GM10248 (cell line): Measurements from ENCODE around the gene FAM53A.

Source experiments
- CTCF ChIA-PET: fragments of 300-600 bp; sonication (Branson Sonifier 250); formaldehyde crosslinking; extraction: SDS; loops from one replicate; lab custom pipeline; 2021; ENCODE audit warnings: antibody characterized with exemption; lab: Yijun Ruan, JAX
- POLR2A ChIA-PET: fragments of 350-650 bp; sonication (Branson Sonifier 250); formaldehyde crosslinking; extraction: SDS; loops from one replicate; lab custom pipeline; 2020; ENCODE audit warnings: antibody characterized with exemption; lab: Yijun Ruan, JAX
- DNase-seq: peaks from one replicate; pipeline ENCODE4 v3.0.0; 2012; ENCODE audit errors: extremely low spot score
- TF ChIP-seq, protein P1 (sequence below): IDR thresholded peaks from 2 replicates; pipeline ENCODE4 v1.5.1; 2012; ENCODE audit warnings: mild to moderate bottlenecking, low read depth; ENCODE audit errors: extremely low read depth, missing control alignments, control extremely low read depth

Gene FAM53A

DNA sequence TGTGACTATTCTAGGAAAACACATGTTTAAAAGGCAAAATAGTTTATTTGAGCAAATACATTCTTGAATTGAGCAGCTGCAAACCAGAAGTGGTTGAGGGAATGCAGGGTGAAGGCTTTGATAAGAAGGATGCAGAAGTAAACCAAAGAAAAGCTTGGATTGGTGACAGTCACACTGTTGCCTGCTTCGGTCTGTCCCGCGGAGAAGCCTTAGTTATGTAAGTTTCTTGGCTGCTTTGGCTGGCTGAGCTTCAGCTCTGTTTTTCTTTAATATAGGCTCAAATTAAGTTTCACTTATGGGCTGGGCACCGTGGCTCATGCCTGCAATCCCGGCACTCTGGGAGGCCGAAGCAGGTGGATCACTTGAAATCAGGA lies 67.6 kb downstream of the FAM53A start:
- CTCF ChIA-PET: interaction anchor here (1.5 kb wide), 1 partner anchor 13 kb away, joined by 4 read pairs; no protein-coding TSS in a partner anchor
- DNase-seq: no peak
- POLR2A ChIA-PET: no interaction called here
- TF ChIP-seq, protein P1, sequence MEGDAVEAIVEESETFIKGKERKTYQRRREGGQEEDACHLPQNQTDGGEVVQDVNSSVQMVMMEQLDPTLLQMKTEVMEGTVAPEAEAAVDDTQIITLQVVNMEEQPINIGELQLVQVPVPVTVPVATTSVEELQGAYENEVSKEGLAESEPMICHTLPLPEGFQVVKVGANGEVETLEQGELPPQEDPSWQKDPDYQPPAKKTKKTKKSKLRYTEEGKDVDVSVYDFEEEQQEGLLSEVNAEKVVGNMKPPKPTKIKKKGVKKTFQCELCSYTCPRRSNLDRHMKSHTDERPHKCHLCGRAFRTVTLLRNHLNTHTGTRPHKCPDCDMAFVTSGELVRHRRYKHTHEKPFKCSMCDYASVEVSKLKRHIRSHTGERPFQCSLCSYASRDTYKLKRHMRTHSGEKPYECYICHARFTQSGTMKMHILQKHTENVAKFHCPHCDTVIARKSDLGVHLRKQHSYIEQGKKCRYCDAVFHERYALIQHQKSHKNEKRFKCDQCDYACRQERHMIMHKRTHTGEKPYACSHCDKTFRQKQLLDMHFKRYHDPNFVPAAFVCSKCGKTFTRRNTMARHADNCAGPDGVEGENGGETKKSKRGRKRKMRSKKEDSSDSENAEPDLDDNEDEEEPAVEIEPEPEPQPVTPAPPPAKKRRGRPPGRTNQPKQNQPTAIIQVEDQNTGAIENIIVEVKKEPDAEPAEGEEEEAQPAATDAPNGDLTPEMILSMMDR: no peak

DNA sequence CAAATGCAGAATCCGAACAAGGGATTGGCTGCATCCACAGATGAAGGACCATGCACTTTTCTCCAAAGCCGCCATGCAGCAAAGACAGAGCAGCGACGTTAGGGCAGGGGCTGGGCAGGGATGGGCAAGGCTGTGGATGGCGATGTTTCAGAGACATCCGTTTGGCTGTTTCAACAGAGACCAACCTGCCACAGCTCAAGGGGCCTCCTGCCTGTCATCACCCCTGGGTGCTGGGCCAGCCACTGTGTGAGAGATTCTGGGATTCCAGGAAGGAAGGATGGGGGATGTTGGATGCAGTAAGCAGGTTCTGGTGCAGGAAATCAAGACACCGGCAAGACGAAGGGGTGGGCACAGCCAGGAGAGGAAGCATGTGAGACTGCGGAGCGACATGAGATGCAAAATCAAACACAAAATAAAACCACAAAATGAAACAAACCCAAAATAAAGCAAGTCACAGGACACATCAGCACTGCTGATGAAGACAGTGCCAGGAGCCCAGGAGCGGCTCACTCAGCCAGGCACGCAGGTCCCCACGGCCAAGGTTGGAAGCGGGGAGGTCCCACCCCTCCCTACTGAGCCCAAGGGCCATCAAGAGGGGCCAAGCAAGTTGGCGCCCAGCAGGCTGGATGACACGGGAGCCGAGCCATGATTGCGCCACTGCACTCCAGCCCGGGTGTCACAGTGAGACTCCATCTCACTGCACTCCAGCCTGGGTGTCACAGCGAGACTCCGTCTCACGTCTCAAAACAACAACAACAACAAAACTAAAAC lies 68.1 kb downstream of the FAM53A start:
- TF ChIP-seq, protein P1: no peak
- DNase-seq: no peak
- CTCF ChIA-PET: interaction anchor here (1.5 kb wide), 1 partner anchor 13 kb away, joined by 4 read pairs; no protein-coding TSS in a partner anchor
- POLR2A ChIA-PET: no interaction called here

DNA sequence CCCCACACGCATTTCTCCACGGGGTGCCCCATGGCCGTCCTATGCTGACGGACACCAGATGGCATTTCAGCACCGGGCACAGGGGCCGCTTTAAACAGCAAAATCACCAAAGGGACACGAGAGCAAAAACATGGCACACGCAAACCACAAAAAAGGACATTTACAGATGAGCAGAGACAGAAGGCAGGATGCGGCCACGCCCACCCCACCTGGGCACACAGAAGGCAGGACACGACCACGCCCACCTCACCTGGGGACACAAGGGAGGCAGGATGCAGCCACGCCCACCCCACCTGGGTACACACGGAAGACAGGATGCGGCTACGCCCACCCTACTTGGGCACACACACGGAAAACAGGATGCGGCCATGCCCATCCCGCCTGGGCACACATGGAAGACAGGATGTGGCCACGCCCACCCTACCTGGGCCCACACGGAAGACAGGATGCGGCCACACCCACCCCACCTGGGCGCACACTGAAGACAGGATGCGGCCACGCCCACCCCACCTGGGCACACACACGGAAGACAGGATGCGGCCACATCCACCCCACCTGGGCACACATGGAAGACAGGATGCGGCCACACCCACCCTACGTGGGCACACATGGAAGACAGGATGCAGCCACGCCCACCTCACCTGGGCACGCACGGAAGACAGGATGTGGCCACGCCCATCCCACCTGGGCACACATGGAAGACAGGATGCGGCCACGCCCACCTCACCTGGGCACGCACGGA lies 69.1 kb downstream of the FAM53A start:
- no peak for DNase-seq
- POLR2A ChIA-PET: no interaction called here
- TF ChIP-seq, protein P1: no peak
- CTCF ChIA-PET: no interaction called here

DNA sequence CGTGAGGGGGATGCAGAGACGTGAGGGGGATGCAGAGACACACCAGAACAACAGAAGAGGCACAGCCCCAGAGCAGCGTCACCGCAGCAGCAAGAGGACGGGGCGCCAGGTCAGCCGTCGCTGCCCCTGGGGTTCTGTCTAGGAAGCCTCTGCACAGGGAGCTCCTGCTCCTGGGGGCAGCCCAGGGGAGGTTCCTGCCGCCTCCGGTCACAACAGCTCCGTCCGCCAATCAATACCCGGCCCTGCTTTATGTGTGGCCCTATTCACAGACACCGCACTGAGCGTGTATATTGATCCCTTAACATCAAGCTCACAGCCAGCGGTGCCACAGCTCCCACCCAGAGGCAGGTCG lies 69.6 kb downstream of the FAM53A start:
- ChIA-PET CTCF (no interaction called here), POLR2A (no interaction called here)
- TF ChIP-seq, protein P1: no peak
- no peak for DNase-seq

DNA sequence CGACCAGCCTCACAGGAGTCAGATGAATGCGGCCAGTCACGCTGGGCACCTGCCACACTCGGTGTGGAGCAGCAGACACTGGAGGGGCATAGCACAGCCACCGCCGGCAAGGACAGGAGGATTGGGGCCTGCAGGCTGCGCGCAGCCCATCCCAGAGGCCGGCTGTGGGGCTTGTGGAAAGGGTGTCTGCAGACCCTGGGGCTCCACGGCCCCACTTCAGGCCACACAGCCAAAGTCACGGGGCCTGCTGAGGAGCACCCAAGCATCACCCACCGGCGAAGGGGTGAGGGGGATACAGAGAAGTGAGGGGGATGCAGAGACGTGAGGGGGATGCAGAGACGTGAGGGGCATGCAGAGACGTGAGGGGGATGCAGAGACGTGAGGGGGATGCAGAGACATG lies 70.1 kb downstream of the FAM53A start:
- TF ChIP-seq, protein P1: no peak
- POLR2A ChIA-PET: no interaction called here
- DNase-seq: no peak
- CTCF ChIA-PET: interaction anchor here (1.5 kb wide), 1 partner anchor 34 kb away, joined by 3 read pairs; no protein-coding TSS in a partner anchor

DNA sequence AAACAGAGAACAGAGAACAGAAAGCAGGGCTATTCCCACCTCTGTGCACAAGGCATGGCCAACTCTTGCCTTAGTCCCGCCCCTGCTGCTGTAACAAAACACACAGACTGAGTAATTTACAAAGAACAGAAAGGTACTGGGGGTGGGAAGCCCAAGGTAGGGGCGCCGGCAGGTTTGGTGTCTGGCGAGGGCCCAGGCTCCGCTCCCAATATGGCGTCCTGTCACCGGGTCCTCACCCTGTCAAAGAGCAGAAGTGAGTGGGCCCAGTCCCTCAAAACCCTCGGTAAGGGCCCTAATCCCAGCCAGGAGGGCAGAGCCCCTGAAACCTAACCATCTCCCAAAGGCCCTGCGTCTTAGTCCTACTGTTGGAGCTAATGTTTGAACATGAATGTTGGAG lies 71.0 kb downstream of the FAM53A start:
- POLR2A ChIA-PET: no interaction called here
- CTCF ChIA-PET: interaction anchor here (1.5 kb wide), 1 partner anchor 35 kb away, joined by 3 read pairs; no protein-coding TSS in a partner anchor
- TF ChIP-seq, protein P1: no peak
- no peak for DNase-seq
